Activated naive CD4-positive, alpha-beta T cell treated with anti-CD3 and anti-CD28 coated beads for 36 hours (primary cell): ENCODE data around the gene DAAM1. TPM values are rescaled to one million over a fixed set of nuclear protein-coding genes. Genes with fewer than 3 reads are reported as not detected.

Experiments used
- CTCF ChIA-PET: fragments of 350-600 bp; sonication (Branson Sonifier 250); formaldehyde crosslinking; loops from one replicate; lab custom pipeline; 2021; ENCODE audit warnings: antibody characterized with exemption; lab: Charles Lee
- DNase-seq: peaks from one replicate; pipeline ENCODE4 v3.0.0-alpha.2; 2020
- H3K27ac Mint-ChIP-seq: one replicate; pipeline ENCODE4 v1.8.0; 2021; ENCODE audit warnings: mild to moderate bottlenecking, mixed read lengths
- H3K27me3 Mint-ChIP-seq: one replicate; pipeline ENCODE4 v1.8.0; 2021; ENCODE audit warnings: low read depth, mixed read lengths
- H3K36me3 Mint-ChIP-seq: one replicate; pipeline ENCODE4 v1.8.0; 2021; ENCODE audit warnings: low read depth, mixed read lengths
- H3K4me1 Mint-ChIP-seq: one replicate; pipeline ENCODE4 v1.8.0; 2021; ENCODE audit warnings: low read depth, mixed read lengths
- H3K4me3 Mint-ChIP-seq: one replicate; pipeline ENCODE4 v1.8.0; 2021; ENCODE audit warnings: mild to moderate bottlenecking, moderate library complexity, mixed read lengths
- H3K9me3 Mint-ChIP-seq: one replicate; pipeline ENCODE4 v1.8.0; 2021; ENCODE audit warnings: mixed read lengths
- intact Hi-C: fragments of 100-400 bp; cut with micrococcal nuclease; formaldehyde crosslinking; loops from one replicate; pipeline ENCODE4 v1.15.1; 2023
- total RNA-seq, 2 experiments: library from RNA; stranded (reverse); gene quantifications; one replicate each; pipeline ENCODE4 v1.2.3, GENCODE V29; 2021

The DAAM1 gene
- total RNA-seq, 2 experiments from 2014 or later = 7.6 to 8.3 TPM

DNA sequence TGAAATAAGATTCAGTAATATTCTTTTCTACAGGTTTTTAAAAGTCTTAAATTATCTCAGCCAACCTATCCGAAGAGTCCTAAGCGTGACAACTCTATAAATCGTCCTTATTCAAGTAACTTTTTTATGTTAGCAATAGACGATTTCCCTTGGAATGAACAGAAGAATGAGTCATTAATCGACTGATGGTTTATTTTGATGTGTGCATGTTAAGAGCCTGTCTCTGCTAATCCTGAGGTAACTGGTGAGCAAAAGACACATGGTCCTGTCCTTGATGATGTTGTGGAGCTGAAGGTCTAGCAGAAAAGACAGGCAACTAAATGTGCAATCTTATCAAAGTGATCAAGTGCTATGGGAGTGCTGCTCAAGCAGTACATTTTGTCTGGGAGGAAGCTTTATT lies 80.4 kb downstream of the DAAM1 start:
- H3K27ac Mint-ChIP-seq = no peak overlapping the region
- peaks cover 32% of the 10 kb centered on the region for H3K36me3 Mint-ChIP-seq
- no peaks in the 10 kb centered on the region for H3K9me3 Mint-ChIP-seq
- H3K27me3 Mint-ChIP-seq = no peaks in the 10 kb centered on the region
- H3K4me3 Mint-ChIP-seq = no peak overlapping the region
- CTCF ChIA-PET = no interaction called here
- intact Hi-C loops = no loop called here
- no peak for DNase-seq
- peaks cover 9% of the 10 kb centered on the region for H3K4me1 Mint-ChIP-seq

DNA sequence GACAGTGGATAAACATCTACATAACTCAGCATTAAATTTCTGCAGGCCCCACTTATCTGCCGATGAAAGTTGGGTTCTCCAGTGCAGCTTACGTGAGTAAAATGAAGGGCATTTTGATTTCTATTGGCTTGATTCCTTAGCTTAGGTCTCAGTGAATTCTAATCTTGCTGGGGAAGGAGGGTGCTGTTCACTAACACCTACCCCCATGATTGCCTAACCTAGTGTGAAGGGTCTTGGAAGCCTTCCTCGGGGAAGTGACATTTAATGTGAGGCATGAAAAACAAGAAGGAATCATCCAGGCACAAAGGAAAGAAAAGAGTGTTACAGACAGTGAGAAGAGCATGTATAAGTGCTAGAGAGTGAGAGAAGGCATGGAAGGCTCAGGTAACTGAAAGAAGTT lies 81.0 kb downstream of the DAAM1 start:
- H3K4me1 Mint-ChIP-seq = peaks cover 9% of the 10 kb centered on the region
- intact Hi-C loops = no loop called here
- H3K4me3 Mint-ChIP-seq = no peak overlapping the region
- H3K27ac Mint-ChIP-seq = no peak overlapping the region
- CTCF ChIA-PET = no interaction called here
- H3K36me3 Mint-ChIP-seq = peaks cover 28% of the 10 kb centered on the region
- no peaks in the 10 kb centered on the region for H3K27me3 Mint-ChIP-seq
- no peak for DNase-seq
- no peaks in the 10 kb centered on the region for H3K9me3 Mint-ChIP-seq

DNA sequence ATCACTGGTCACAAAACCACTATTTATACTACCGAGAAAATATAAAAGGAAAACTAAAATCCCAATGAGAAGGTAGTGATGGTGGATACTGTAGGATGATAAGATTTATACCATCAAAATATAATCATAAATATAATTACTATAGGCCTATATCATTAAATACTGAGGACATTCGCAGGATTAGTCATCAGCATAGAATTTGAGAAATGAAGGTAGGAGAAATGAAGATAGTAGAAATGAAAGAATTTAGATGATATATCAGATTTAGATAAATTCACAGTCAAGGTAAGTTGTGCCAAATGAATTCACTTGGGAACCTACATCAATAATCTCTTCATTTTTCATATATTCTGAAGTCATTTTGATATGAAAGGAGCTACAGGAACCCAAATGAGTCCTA lies 82.8 kb downstream of the DAAM1 start:
- H3K27ac Mint-ChIP-seq = no peak overlapping the region
- H3K4me1 Mint-ChIP-seq = peaks cover 21% of the 10 kb centered on the region
- no peaks in the 10 kb centered on the region for H3K9me3 Mint-ChIP-seq
- no peak for DNase-seq
- no peak overlapping the region for H3K4me3 Mint-ChIP-seq
- no peaks in the 10 kb centered on the region for H3K27me3 Mint-ChIP-seq
- H3K36me3 Mint-ChIP-seq = peaks cover 15% of the 10 kb centered on the region
- intact Hi-C loops = no loop called here
- CTCF ChIA-PET = no interaction called here

DNA sequence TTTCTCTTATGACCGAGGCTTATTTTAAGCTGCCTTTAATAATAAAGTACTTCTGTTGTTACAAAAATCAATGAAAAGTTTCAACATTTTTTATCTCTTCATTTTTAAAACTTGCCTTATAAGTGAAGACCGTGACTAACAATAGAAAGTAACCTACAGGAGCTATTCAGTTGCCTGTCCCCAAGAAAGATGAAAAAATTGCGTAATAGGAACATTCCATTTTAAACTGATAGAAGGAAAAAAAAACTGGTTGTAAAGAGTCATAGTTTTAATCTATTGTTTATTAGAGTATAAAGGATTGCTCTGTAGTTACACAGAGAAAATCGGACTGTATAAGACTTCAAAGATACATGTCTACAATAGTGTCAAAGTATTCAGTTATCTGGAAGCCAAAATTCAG lies 83.3 kb downstream of the DAAM1 start:
- Mint-ChIP-seq H3K27me3 (no peaks in the 10 kb centered on the region), H3K4me1 (peaks cover 24% of the 10 kb centered on the region), H3K4me3 (no peak overlapping the region), H3K9me3 (no peaks in the 10 kb centered on the region), H3K36me3 (peaks cover 15% of the 10 kb centered on the region), H3K27ac (no peak overlapping the region)
- CTCF ChIA-PET = no interaction called here
- DNase-seq = no peak
- intact Hi-C loops = no loop called here

DNA sequence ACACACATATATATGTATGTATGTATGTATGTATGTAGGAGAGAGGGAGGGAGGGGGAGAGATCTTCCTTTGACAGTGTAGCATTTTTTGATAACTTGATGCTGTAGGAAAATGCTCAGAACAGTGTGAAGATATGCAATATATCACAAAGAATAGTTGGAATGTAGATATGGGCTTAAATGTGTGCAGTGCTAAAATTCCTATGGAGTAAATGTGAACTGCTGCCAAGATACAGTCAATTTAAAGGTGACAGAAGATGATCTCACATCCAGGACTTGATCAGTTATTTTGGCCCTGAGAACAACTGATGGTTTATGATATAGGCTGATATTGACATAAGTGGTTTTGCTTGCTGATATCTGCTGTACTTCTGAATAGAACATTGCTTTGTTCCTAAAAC lies 84.2 kb downstream of the DAAM1 start:
- Mint-ChIP-seq H3K36me3 (peaks cover 15% of the 10 kb centered on the region), H3K9me3 (no peaks in the 10 kb centered on the region), H3K27ac (no peak overlapping the region), H3K4me3 (no peak overlapping the region), H3K27me3 (no peaks in the 10 kb centered on the region), H3K4me1 (peaks cover 19% of the 10 kb centered on the region)
- intact Hi-C loops = no loop called here
- CTCF ChIA-PET = no interaction called here
- no peak for DNase-seq

DNA sequence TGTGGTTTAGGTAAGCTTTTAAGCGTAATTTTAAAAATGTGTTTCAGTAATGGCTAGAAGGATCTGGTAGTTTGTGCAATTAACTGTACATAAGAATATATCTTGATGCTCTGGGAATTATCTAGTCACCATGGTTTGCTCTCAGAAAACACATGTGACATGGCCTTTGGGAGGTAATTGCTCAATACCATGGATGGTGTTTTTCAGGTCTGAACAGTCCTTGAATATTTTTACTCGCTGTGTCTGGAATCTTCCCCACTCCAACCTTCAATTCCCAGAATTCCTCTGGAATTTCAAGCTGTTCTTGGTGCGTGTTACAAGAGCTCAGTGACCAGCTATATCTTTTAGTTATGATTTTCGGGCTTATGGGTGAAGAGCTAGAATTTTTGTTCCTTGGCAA lies 85.3 kb downstream of the DAAM1 start:
- H3K27ac Mint-ChIP-seq = no peak overlapping the region

DNA sequence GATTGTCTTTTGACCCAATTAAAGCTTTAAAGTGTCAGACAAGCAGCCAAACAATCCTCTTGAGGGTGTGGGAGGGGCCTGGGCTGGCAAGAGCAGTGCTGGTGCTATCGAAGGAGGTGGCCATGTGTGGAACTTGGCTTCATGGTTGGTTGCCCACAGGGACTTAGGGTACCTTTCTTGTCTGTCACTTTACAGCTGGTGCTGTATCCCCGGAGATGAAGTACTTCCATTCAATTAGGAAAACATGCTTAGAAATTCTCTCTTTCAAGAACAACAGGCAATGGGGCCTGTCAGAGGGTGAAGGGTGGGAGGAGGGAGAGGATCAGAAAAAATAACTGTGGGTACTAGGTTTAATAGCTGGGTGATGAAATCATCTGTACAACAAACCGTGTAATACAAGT lies 86.5 kb downstream of the DAAM1 start:
- Mint-ChIP-seq H3K27ac (no peak overlapping the region), H3K4me1 (peaks cover 19% of the 10 kb centered on the region), H3K9me3 (no peaks in the 10 kb centered on the region), H3K36me3 (peaks cover 7% of the 10 kb centered on the region), H3K27me3 (no peaks in the 10 kb centered on the region), H3K4me3 (no peak overlapping the region)
- intact Hi-C loops = loop anchor here (1.0 to 5.0 kb wide), 2 partner anchors 47 to 87 kb away; partner anchors contain the start of gene DAAM1
- CTCF ChIA-PET = no interaction called here
- no peak for DNase-seq

More for the DNA sequence above, 85.3 kb downstream of the DAAM1 start:
- Mint-ChIP-seq H3K4me3 (no peak overlapping the region), H3K9me3 (no peaks in the 10 kb centered on the region), H3K36me3 (peaks cover 13% of the 10 kb centered on the region), H3K27me3 (no peaks in the 10 kb centered on the region), H3K4me1 (peaks cover 19% of the 10 kb centered on the region)
- no peak for DNase-seq
- intact Hi-C loops = no loop called here
- CTCF ChIA-PET = interaction anchor here (0.6 kb wide), 1 partner anchor 454 kb away, joined by 3 read pairs; no protein-coding TSS in a partner anchor

DNA sequence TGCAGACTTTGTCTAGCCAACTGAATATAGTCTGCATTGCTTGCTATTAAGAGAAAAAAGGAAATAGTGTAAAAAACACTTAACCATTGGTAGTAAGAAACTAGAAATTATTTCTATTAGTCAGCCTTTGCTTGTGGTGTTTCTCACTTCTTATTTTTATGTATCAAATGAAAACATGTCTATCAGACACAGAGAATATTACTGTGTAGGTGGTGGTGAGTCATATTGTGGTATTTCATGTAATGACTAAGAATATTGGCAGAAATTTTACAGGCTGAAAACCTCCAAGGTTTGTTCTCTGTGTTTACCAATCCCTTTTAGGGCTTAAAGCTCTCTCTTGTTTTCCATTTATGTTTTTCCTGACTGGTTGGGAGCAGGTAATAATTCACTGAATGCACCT lies 87.2 kb downstream of the DAAM1 start:
- Mint-ChIP-seq H3K9me3 (no peaks in the 10 kb centered on the region), H3K4me1 (peaks cover 19% of the 10 kb centered on the region), H3K4me3 (no peak overlapping the region), H3K36me3 (peaks cover 7% of the 10 kb centered on the region), H3K27ac (no peak overlapping the region), H3K27me3 (no peaks in the 10 kb centered on the region)
- intact Hi-C loops = loop anchor here (1.0 to 5.0 kb wide), 2 partner anchors 47 to 87 kb away; partner anchors contain the start of gene DAAM1
- CTCF ChIA-PET = no interaction called here
- DNase-seq = no peak

DNA sequence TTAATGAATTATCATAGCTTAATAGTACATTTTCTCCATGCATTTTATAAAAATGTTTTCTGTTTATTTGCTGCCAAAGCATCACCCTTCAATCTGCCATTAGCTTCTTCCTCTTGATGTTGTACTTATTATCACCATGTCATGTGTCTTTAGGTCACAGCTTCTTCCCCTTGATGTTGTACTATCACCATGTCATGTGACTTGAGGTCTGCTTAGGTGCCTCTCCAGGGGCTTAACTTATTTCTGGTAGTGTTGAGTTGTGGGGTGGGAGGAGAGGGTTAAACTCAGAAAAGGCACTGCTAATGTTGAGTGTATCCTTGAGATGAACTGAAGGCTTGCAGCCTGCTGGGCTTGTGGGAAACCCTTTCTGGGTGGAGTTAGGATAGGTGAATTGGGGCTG lies 87.8 kb downstream of the DAAM1 start:
- H3K4me3 Mint-ChIP-seq = no peak overlapping the region
- no peaks in the 10 kb centered on the region for H3K9me3 Mint-ChIP-seq
- CTCF ChIA-PET = no interaction called here
- peaks cover 10% of the 10 kb centered on the region for H3K36me3 Mint-ChIP-seq
- intact Hi-C loops = loop anchor here (5.0 kb wide), 1 partner anchor 46 kb away; no protein-coding TSS in a partner anchor
- no peak overlapping the region for H3K27ac Mint-ChIP-seq
- peaks cover 19% of the 10 kb centered on the region for H3K4me1 Mint-ChIP-seq
- no peaks in the 10 kb centered on the region for H3K27me3 Mint-ChIP-seq
- DNase-seq = no peak

DNA sequence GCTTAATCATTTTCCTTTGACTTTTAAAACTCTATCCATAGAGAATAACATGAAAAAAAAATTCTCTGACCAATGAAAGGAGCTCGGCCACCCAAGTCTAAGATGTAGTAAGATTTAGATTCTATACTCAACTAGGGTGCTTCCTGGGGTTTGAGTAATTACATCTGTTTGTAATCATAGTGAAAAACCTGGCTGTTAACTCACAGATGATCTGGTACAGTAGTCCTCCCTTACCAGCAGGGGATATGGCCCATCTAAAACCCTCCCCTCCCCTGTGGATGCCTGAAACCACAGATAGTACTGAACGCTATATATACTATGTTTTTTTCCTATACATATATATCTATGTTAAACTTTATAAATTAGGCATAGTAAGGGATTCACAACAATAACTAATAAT lies 89.2 kb downstream of the DAAM1 start:
- no peaks in the 10 kb centered on the region for H3K27me3 Mint-ChIP-seq

DNA sequence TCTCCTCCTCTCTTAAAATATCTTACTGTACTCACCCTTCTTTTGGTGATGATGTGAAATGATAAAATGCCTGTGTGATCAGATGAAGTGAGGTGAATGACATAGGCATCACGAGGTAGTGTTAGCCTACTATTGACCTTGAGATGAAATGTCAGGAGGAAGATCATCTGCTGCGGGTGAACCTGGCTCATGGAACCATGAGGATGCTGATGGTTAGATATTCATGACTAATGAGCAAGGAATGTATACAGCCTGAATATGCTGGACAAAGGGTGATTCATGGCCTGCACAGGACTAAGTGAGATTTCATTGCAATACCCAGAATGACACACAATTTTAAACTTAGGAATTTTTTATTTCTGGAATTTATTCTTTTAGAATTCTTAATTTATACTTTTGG lies 89.6 kb downstream of the DAAM1 start:
- no peak for DNase-seq
- no peak overlapping the region for H3K4me3 Mint-ChIP-seq
- CTCF ChIA-PET = no interaction called here

More for the DNA sequence above, 89.2 kb downstream of the DAAM1 start:
- Mint-ChIP-seq H3K4me3 (no peak overlapping the region), H3K4me1 (peaks cover 19% of the 10 kb centered on the region), H3K27ac (no peak overlapping the region), H3K9me3 (no peaks in the 10 kb centered on the region), H3K36me3 (peaks cover 13% of the 10 kb centered on the region)
- CTCF ChIA-PET = no interaction called here
- DNase-seq = no peak
- intact Hi-C loops = loop anchor here (5.0 kb wide), 1 partner anchor 45 kb away; no protein-coding TSS in a partner anchor

DNA sequence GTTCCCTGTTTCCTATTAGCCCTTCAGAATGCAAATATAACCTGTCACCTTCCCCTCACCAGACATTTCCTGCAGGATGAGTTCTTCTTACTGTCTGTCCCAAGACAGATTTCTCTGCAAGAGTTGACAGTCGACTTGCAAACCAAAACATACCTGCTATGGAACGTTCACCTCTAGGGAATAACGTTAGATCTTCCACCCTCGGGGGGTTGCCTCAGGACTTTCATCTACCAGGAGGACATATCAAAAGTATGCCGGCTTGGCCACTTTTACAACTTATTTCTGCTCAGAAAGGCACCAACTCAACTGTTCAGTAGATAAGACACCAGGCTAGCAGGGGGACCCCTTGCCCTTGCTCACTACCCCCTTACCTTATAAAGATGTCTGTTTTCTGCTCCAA lies 92.5 kb downstream of the DAAM1 start:
- no peak for DNase-seq
- Mint-ChIP-seq H3K9me3 (peaks cover 19% of the 10 kb centered on the region), H3K4me1 (peaks cover 6% of the 10 kb centered on the region), H3K36me3 (peaks cover 24% of the 10 kb centered on the region), H3K4me3 (no peak overlapping the region), H3K27me3 (no peaks in the 10 kb centered on the region), H3K27ac (no peak overlapping the region)
- intact Hi-C loops = no loop called here
- CTCF ChIA-PET = no interaction called here

More for the DNA sequence above, 89.6 kb downstream of the DAAM1 start:
- no peaks in the 10 kb centered on the region for H3K9me3 Mint-ChIP-seq
- peaks cover 19% of the 10 kb centered on the region for H3K4me1 Mint-ChIP-seq
- intact Hi-C loops = loop anchor here (5.0 kb wide), 1 partner anchor 44 kb away; no protein-coding TSS in a partner anchor
- no peak overlapping the region for H3K27ac Mint-ChIP-seq
- H3K27me3 Mint-ChIP-seq = no peaks in the 10 kb centered on the region
- H3K36me3 Mint-ChIP-seq = peaks cover 15% of the 10 kb centered on the region

DNA sequence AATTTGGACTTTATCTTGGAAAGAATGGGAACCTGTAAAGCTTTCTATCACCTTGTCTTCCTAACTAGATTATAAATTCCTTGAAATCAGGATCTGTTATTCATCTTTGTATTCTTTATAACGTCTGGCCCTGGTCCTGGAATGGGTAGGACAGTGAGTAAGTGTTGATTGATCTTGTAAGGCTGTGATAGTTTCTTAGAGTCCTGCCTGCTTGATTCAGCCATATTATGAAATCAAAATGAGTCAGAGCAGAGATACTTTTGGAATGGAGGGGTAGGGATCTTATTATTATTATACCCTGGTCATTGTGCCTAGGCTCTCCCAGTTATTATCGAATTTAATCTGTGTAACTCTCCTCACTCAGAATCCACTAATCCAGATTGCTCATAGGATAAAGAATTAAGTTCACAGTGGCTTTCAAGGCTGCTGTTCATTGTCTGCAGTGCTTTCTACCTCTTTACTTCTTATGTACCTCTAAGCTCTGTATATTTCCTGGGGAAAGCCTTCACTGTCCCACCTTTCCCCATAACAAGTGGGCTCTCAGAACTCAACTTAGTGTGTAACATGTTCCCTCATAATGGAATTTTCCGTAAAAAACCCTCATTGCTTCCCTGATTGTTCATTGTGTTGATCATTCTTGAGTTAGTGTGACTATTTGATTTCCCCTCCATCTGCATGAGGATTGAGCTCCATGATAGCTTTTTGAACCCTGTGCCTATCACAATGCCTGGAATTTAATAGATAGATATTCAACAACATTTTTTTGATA lies 93.3 kb downstream of the DAAM1 start:
- H3K27me3 Mint-ChIP-seq = no peaks in the 10 kb centered on the region
- no peak for DNase-seq
- H3K4me3 Mint-ChIP-seq = no peak overlapping the region
- no peaks in the 10 kb centered on the region for H3K4me1 Mint-ChIP-seq
- intact Hi-C loops = no loop called here
- CTCF ChIA-PET = no interaction called here
- peaks cover 19% of the 10 kb centered on the region for H3K9me3 Mint-ChIP-seq
- peaks cover 24% of the 10 kb centered on the region for H3K36me3 Mint-ChIP-seq
- no peak overlapping the region for H3K27ac Mint-ChIP-seq
